Activated CD4-positive, alpha-beta T cell treated with anti-CD3 and anti-CD28 coated beads for 36 hours (primary cell): ENCODE results near the gene ATP4B. TPM values are rescaled to one million over a fixed set of nuclear protein-coding genes. Genes with fewer than 3 reads are reported as not detected.
A peak's percentile ranks its signal among the peaks of the same experiment; 100 is the strongest.

Source experiments
- ATAC-seq: fragments of 200-7000 bp; cut with Tn5 transposase; one replicate; pipeline ENCODE4 v1.10.0; 2021; ENCODE audit warnings: mild to moderate bottlenecking, moderate library complexity
- CTCF ChIA-PET: fragments of 350-600 bp; sonication (Branson Sonifier 250); formaldehyde crosslinking; loops from one replicate; lab custom pipeline; 2021; ENCODE audit warnings: antibody characterized with exemption; lab: Charles Lee
- POLR2A ChIA-PET: fragments of 350-600 bp; sonication (Branson Sonifier 250); formaldehyde crosslinking; loops from one replicate; lab custom pipeline; 2021; ENCODE audit warnings: antibody characterized with exemption, inconsistent platforms; lab: Charles Lee
- DNase-seq: peaks from one replicate; pipeline ENCODE4 v3.0.0-alpha.2; 2020
- H3K27ac Mint-ChIP-seq: one replicate; pipeline ENCODE4 v1.8.0; 2021; ENCODE audit warnings: mixed read lengths
- H3K27me3 Mint-ChIP-seq: one replicate; pipeline ENCODE4 v1.8.0; 2021; ENCODE audit warnings: mixed read lengths
- H3K36me3 Mint-ChIP-seq: one replicate; pipeline ENCODE4 v1.8.0; 2021; ENCODE audit warnings: low read depth, mixed read lengths
- H3K4me1 Mint-ChIP-seq: one replicate; pipeline ENCODE4 v1.8.0; 2021; ENCODE audit warnings: mixed read lengths
- H3K4me3 Mint-ChIP-seq: one replicate; pipeline ENCODE4 v1.8.0; 2021; ENCODE audit warnings: mild to moderate bottlenecking, moderate library complexity, mixed read lengths
- H3K9me3 Mint-ChIP-seq: one replicate; pipeline ENCODE4 v1.8.0; 2021; ENCODE audit warnings: low read depth, mixed read lengths
- intact Hi-C, 2 experiments: fragments of 100-400 bp; cut with DNase I in 1 of 2; cut with micrococcal nuclease in 1 of 2; formaldehyde crosslinking; loops; one replicate each; pipeline versions ENCODE4 v1.14.2 to v1.15.1; 2022 to 2024; cut with DNase I, micrococcal nuclease
- total RNA-seq, 2 experiments: library from RNA; stranded (reverse); gene quantifications; one replicate each; pipeline ENCODE4 v1.2.3, GENCODE V29; 2021

ATP4B gene
- total RNA-seq, 2 experiments from 2014 or later, result not detected

DNA sequence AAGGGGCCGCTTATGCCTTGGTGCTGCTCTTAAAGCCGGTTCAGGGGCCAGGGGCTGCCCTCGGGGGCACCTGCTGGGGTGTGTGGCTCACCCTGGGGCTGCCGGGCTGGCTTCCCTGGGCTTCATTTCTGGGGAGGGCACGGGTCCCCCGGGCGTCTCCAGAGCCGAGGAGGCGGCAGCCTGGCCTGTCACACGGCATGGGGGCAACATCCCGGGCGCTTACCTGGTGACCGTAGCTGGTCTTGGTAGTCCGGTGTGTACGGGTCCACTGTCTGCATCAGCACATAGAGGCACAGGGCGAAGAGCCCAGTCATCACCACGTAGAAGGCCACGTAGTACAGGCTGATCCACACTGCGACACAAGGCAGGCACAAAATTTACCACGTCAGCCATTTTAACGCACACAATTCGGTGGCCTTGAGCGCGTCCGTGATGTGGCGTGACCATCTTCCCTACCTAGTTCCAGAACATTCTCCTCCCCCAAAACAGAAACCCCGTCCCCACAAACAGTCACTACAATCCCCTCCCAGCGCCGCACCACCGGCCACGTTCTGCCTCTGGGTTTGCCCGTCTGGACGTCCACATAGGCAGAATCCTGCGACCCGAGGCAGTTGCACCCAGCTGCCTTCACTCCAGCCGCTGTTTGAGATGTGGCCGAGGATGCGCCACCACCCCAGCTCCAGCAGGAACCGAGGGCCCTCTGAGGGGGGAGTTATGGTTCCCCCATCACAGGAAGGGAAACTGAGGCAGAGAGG lies 3.2 kb downstream of the ATP4B start:
- ATAC-seq, result no peak
- H3K9me3 Mint-ChIP-seq, result no peaks in the 10 kb centered on the region
- intact Hi-C loops, result no loop called here
- H3K27ac Mint-ChIP-seq, result no peak overlapping the region
- no peaks in the 10 kb centered on the region for H3K27me3 Mint-ChIP-seq
- DNase-seq, result peak; percentile 2
- ChIA-PET POLR2A (no interaction called here), CTCF (no interaction called here)
- H3K4me3 Mint-ChIP-seq, result no peak overlapping the region
- H3K4me1 Mint-ChIP-seq, result peaks cover 6% of the 10 kb centered on the region
- H3K36me3 Mint-ChIP-seq, result no peaks in the 10 kb centered on the region

DNA sequence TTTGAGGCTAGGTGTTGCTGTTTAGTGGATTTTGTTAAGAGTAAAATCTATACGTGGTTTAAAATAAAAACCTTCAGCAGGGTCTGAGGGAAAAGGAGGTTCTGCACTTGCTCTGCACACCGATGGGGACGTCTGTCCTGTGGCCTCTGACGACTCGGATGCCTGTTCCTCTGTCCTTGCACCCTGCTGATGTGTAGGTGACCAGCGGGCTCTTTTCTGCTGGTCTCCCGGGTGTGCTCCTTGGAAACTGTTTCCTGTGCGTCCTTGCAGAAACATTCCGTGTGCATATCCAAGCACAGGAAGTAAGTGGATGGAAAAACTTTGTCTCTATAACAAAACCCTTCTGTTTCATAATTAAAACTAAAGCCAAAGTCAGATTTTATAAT lies 3.8 kb downstream of the ATP4B start:
- DNase-seq (peak; percentile 1), ATAC-seq (no peak)
- H3K36me3 Mint-ChIP-seq, result no peaks in the 10 kb centered on the region
- ChIA-PET POLR2A (no interaction called here), CTCF (no interaction called here)
- no peak overlapping the region for H3K27ac Mint-ChIP-seq
- H3K27me3 Mint-ChIP-seq, result no peaks in the 10 kb centered on the region
- intact Hi-C loops, result no loop called here
- no peak overlapping the region for H3K4me3 Mint-ChIP-seq
- peaks cover 6% of the 10 kb centered on the region for H3K4me1 Mint-ChIP-seq
- H3K9me3 Mint-ChIP-seq, result no peaks in the 10 kb centered on the region

GRCh38 chr13:113653264-113654174 lies 4.5 kb downstream of the ATP4B start:
- ChIA-PET POLR2A (no interaction called here), CTCF (interaction anchor here (0.6 kb wide), 1 partner anchor 129 kb away, joined by 3 read pairs; no protein-coding TSS in a partner anchor)
- Mint-ChIP-seq H3K27me3 (no peaks in the 10 kb centered on the region), H3K9me3 (no peaks in the 10 kb centered on the region), H3K36me3 (no peaks in the 10 kb centered on the region), H3K4me3 (no peak overlapping the region), H3K4me1 (peaks cover 6% of the 10 kb centered on the region), H3K27ac (no peak overlapping the region)
- ATAC-seq (peak; percentile 55), DNase-seq (peak; percentile 45)
- intact Hi-C loops, result no loop called here

GRCh38 chr13:113652404-113653263 lies 5.4 kb downstream of the ATP4B start:
- H3K4me3 Mint-ChIP-seq, result no peak overlapping the region
- intact Hi-C loops, result no loop called here
- peaks cover 8% of the 10 kb centered on the region for H3K4me1 Mint-ChIP-seq
- CTCF ChIA-PET, result interaction anchor here (0.6 kb wide), 1 partner anchor 128 kb away, joined by 3 read pairs; no protein-coding TSS in a partner anchor
- H3K27ac Mint-ChIP-seq, result no peak overlapping the region
- ATAC-seq (no peak), DNase-seq (peak; percentile 1)
- no peaks in the 10 kb centered on the region for H3K9me3 Mint-ChIP-seq
- H3K27me3 Mint-ChIP-seq, result no peaks in the 10 kb centered on the region
- peaks cover 4% of the 10 kb centered on the region for H3K36me3 Mint-ChIP-seq
- POLR2A ChIA-PET, result no interaction called here

- ATAC-seq, result no peak
- no peak overlapping the region for H3K27ac Mint-ChIP-seq
- peaks cover 4% of the 10 kb centered on the region for H3K36me3 Mint-ChIP-seq
- POLR2A ChIA-PET, result interaction anchor here (0.6 kb wide), 1 partner anchor 170 kb away, joined by 6 read pairs; no protein-coding TSS in a partner anchor
- peaks cover 13% of the 10 kb centered on the region for H3K4me1 Mint-ChIP-seq
- H3K4me3 Mint-ChIP-seq, result no peak overlapping the region
- CTCF ChIA-PET, result interaction anchor here (0.5 kb wide), 1 partner anchor 1458 kb away, joined by 3 read pairs; no protein-coding TSS in a partner anchor
- H3K9me3 Mint-ChIP-seq, result no peaks in the 10 kb centered on the region
- DNase-seq, result peak; percentile 2
- intact Hi-C loops, result no loop called here
- no peaks in the 10 kb centered on the region for H3K27me3 Mint-ChIP-seq
Observed at GRCh38 chr13:113651511-113652403, 6.2 kb downstream of the ATP4B start.

- H3K27me3 Mint-ChIP-seq, result no peaks in the 10 kb centered on the region
- intact Hi-C loops, result no loop called here
- H3K9me3 Mint-ChIP-seq, result no peaks in the 10 kb centered on the region
- CTCF ChIA-PET, result interaction anchor here (0.5 kb wide), 1 partner anchor 1457 kb away, joined by 3 read pairs; no protein-coding TSS in a partner anchor
- no peak overlapping the region for H3K27ac Mint-ChIP-seq
- peaks cover 23% of the 10 kb centered on the region for H3K4me1 Mint-ChIP-seq
- DNase-seq (no peak), ATAC-seq (no peak)
- H3K36me3 Mint-ChIP-seq, result peaks cover 4% of the 10 kb centered on the region
- no peak overlapping the region for H3K4me3 Mint-ChIP-seq
- POLR2A ChIA-PET, result no interaction called here
Observed at GRCh38 chr13:113650731-113651148, 7.3 kb downstream of the ATP4B start.

- Mint-ChIP-seq H3K9me3 (no peaks in the 10 kb centered on the region), H3K36me3 (peaks cover 4% of the 10 kb centered on the region), H3K4me3 (no peak overlapping the region), H3K27ac (no peak overlapping the region), H3K4me1 (peaks cover 25% of the 10 kb centered on the region), H3K27me3 (no peaks in the 10 kb centered on the region)
- POLR2A ChIA-PET, result interaction anchor here (0.7 kb wide), 1 partner anchor 706 kb away, joined by 8 read pairs; no protein-coding TSS in a partner anchor
- CTCF ChIA-PET, result interaction anchor here (0.6 kb wide), 1 partner anchor 116 kb away, joined by 3 read pairs; no protein-coding TSS in a partner anchor
- DNase-seq (peak; percentile 2), ATAC-seq (no peak)
- intact Hi-C loops, result no loop called here
Observed at GRCh38 chr13:113650275-113650674, 7.7 kb downstream of the ATP4B start.

DNA sequence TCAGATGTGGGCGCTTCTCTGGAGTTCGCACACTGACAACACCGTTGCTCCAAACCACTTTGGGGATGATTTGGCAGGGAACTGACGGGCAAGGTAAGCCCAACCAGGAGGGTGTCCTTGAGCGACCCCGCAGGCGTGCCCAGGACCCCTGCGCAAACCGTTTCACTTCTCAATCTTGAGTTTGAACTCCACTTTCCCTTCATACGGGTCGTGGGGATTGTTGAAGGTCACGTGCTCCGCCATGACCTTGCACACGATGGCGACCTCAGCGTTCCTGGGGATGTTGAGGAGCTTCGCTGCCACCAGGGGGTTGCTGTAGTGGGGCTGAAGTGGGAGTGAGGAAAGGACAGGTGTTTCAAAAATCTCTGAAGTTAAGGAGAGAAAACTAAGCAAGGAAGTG lies 8.8 kb downstream of the ATP4B start:
- no peak overlapping the region for H3K27ac Mint-ChIP-seq
- peaks cover 27% of the 10 kb centered on the region for H3K4me1 Mint-ChIP-seq
- ATAC-seq (no peak), DNase-seq (peak; percentile 1)
- H3K9me3 Mint-ChIP-seq, result no peaks in the 10 kb centered on the region
- H3K27me3 Mint-ChIP-seq, result no peaks in the 10 kb centered on the region
- ChIA-PET POLR2A (no interaction called here), CTCF (no interaction called here)
- peaks cover 4% of the 10 kb centered on the region for H3K36me3 Mint-ChIP-seq
- intact Hi-C loops, result no loop called here
- no peak overlapping the region for H3K4me3 Mint-ChIP-seq

- H3K27me3 Mint-ChIP-seq, result no peaks in the 10 kb centered on the region
- DNase-seq (peak; percentile 2), ATAC-seq (no peak)
- H3K27ac Mint-ChIP-seq, result no peak overlapping the region
- ChIA-PET CTCF (interaction anchor here (0.6 kb wide), 1 partner anchor 105 kb away, joined by 3 read pairs; no protein-coding TSS in a partner anchor), POLR2A (no interaction called here)
- H3K4me1 Mint-ChIP-seq, result peaks cover 21% of the 10 kb centered on the region
- H3K36me3 Mint-ChIP-seq, result peaks cover 4% of the 10 kb centered on the region
- no peaks in the 10 kb centered on the region for H3K9me3 Mint-ChIP-seq
- H3K4me3 Mint-ChIP-seq, result no peak overlapping the region
- intact Hi-C loops, result no loop called here
Observed at GRCh38 chr13:113648216-113648610, 9.8 kb downstream of the ATP4B start.
